Measurements from ENCODE around the gene RAB6C. TPM values are rescaled to one million over a fixed set of nuclear protein-coding genes. Genes with fewer than 3 reads are reported as not detected.
"Not testable (repeated sequence)": the region's sequence is repeated elsewhere in the genome, so short reads cannot be mapped to it uniquely, and the experiment has no call there.

RAB6C gene
- total RNA-seq (not detected), total RNA-seq (0 to 0.41 (median 0.06) reads per million in 172 experiments)
- polyA plus RNA-seq (2013, experiment 1 of 2) = not detected
- 0.07 TPM for polyA plus RNA-seq (2013, experiment 2 of 2)

- Mint-ChIP-seq H3K27me3 (peaks cover 59% of the 10 kb centered on the region), H3K4me3 (peak within 1 kb of the TSS; percentile 73)
- H3K4me1 ChIP-seq (ENCODE audit: insufficient read depth, low read length); CTCF ChIA-PET; H3K27ac Mint-ChIP-seq; H3K9me3 Mint-ChIP-seq; H3K36me3 Mint-ChIP-seq (ENCODE audit: low read depth); H3K4me3 ChIP-seq (ENCODE audit: low read length); ATAC-seq (ENCODE audit: poor library complexity); POLR2A ChIA-PET; H3K4me1 Mint-ChIP-seq (ENCODE audit: low read depth); H3K9me3 ChIP-seq (ENCODE audit: control insufficient read depth in 1 of 2, insufficient read depth in 1 of 2, low read length in 2 of 2); H3K36me3 ChIP-seq (ENCODE audit: insufficient read depth, low read length); H3K27ac ChIP-seq (ENCODE audit: low read depth in 1 of 2, low read length in 2 of 2); intact Hi-C loops (cut with DNase I, micrococcal nuclease): not testable (repeated sequence)
- DNase-seq = peak in 1 of 14 experiments; percentile 1
- peaks cover 11 to 12% of the 10 kb centered on the region in 2 experiments for H3K27me3 ChIP-seq (ENCODE audit: control insufficient read depth in 1 of 2, insufficient read depth in 2 of 2, low read length in 2 of 2)
Measured at GRCh38 chr2:129979629-129980155, at the start of gene RAB6C. TSS of gene RAB6C (plus strand) at chr2:129979666. CDS start at chr2:129980116, 450 bp downstream.

- DNase-seq (no peak), ATAC-seq (ENCODE audit: poor library complexity) (no peak)
- H3K4me3 ChIP-seq (ENCODE audit: low read length) = no peak overlapping the region
- H3K27ac Mint-ChIP-seq = no peak overlapping the region
- POLR2A ChIA-PET = no interaction called here
- intact Hi-C loops (cut with DNase I, micrococcal nuclease) = no loop called here
- H3K9me3 ChIP-seq (ENCODE audit: control insufficient read depth in 1 of 2, insufficient read depth in 1 of 2, low read length in 2 of 2) = no peaks in the 10 kb centered on the region
- H3K4me3 Mint-ChIP-seq = no peak overlapping the region
- no peaks in the 10 kb centered on the region for H3K9me3 Mint-ChIP-seq
- H3K27me3 ChIP-seq (ENCODE audit: control insufficient read depth in 1 of 2, insufficient read depth in 2 of 2, low read length in 2 of 2) = peaks cover 3 to 8% of the 10 kb centered on the region in 2 experiments
- H3K36me3 Mint-ChIP-seq (ENCODE audit: low read depth) = no peaks in the 10 kb centered on the region
- no peak for TF ChIP-seq CTCF (IDR thresholded peaks at IDR 0.05)
- H3K4me1 Mint-ChIP-seq (ENCODE audit: low read depth) = no peaks in the 10 kb centered on the region
- peaks cover 52% of the 10 kb centered on the region for H3K27me3 Mint-ChIP-seq
- CTCF ChIA-PET = no interaction called here
- H3K27ac ChIP-seq (ENCODE audit: low read depth in 1 of 2, low read length in 2 of 2) = no peak overlapping the region
- no peaks in the 10 kb centered on the region for H3K36me3 ChIP-seq (ENCODE audit: insufficient read depth, low read length)
- no peaks in the 10 kb centered on the region for H3K4me1 ChIP-seq (ENCODE audit: insufficient read depth, low read length)
Measured at GRCh38 chr2:129930451-129930850, 49.0 kb upstream of the RAB6C start.

GRCh38 chr2:129933387-129933786 lies 46.1 kb upstream of the RAB6C start:
- H3K4me1 Mint-ChIP-seq (ENCODE audit: low read depth); H3K27me3 ChIP-seq (ENCODE audit: control insufficient read depth in 1 of 2, insufficient read depth in 2 of 2, low read length in 2 of 2); CTCF ChIA-PET; H3K4me3 ChIP-seq (ENCODE audit: low read length); H3K9me3 ChIP-seq (ENCODE audit: control insufficient read depth in 1 of 2, insufficient read depth in 1 of 2, low read length in 2 of 2); intact Hi-C loops (cut with DNase I, micrococcal nuclease); H3K27ac Mint-ChIP-seq; ATAC-seq (ENCODE audit: poor library complexity); H3K36me3 ChIP-seq (ENCODE audit: insufficient read depth, low read length); DNase-seq; H3K36me3 Mint-ChIP-seq (ENCODE audit: low read depth); H3K9me3 Mint-ChIP-seq; H3K27ac ChIP-seq (ENCODE audit: low read depth in 1 of 2, low read length in 2 of 2); H3K4me1 ChIP-seq (ENCODE audit: insufficient read depth, low read length); POLR2A ChIA-PET; H3K4me3 Mint-ChIP-seq: not testable (repeated sequence)
- peaks cover 44% of the 10 kb centered on the region for H3K27me3 Mint-ChIP-seq

GRCh38 chr2:129934044-129934822 lies 45.2 kb upstream of the RAB6C start:
- TF ChIP-seq CTCF (IDR thresholded peaks at IDR 0.05) = no peak
- Histone ChIP-seq H3K4me1 (ENCODE audit: insufficient read depth, low read length) (no peaks in the 10 kb centered on the region), H3K4me3 (ENCODE audit: low read length) (no peak overlapping the region), H3K27me3 (ENCODE audit: control insufficient read depth in 1 of 2, insufficient read depth in 2 of 2, low read length in 2 of 2) (peaks cover 0 to 3% of the 10 kb centered on the region in 2 experiments), H3K9me3 (ENCODE audit: control insufficient read depth in 1 of 2, insufficient read depth in 1 of 2, low read length in 2 of 2) (no peaks in the 10 kb centered on the region), H3K36me3 (ENCODE audit: insufficient read depth, low read length) (no peaks in the 10 kb centered on the region), H3K27ac (ENCODE audit: low read depth in 1 of 2, low read length in 2 of 2) (no peak overlapping the region)
- no peak overlapping the region for H3K27ac Mint-ChIP-seq
- H3K9me3 Mint-ChIP-seq = no peaks in the 10 kb centered on the region
- ATAC-seq (ENCODE audit: poor library complexity) (no peak), DNase-seq (no peak)
- H3K4me3 Mint-ChIP-seq = no peak overlapping the region
- H3K4me1 Mint-ChIP-seq (ENCODE audit: low read depth) = no peaks in the 10 kb centered on the region
- H3K27me3 Mint-ChIP-seq = peaks cover 45% of the 10 kb centered on the region
- ChIA-PET CTCF (no interaction called here), POLR2A (no interaction called here)
- intact Hi-C loops (cut with DNase I, micrococcal nuclease) = no loop called here
- no peaks in the 10 kb centered on the region for H3K36me3 Mint-ChIP-seq (ENCODE audit: low read depth)
